Measurements from ENCODE around the gene PRKG2. TPM values are rescaled to one million over a fixed set of nuclear protein-coding genes. Genes with fewer than 3 reads are reported as not detected.

Gene PRKG2
- total and polyA plus RNA-seq, 10 of the 15 experiments (the other 5 are each of a cell fraction or from before 2014, with no cell fraction given), result not detected

GRCh38 chr4:81256059-81256970 is 41.3 kb upstream of the PRKG2 start:
- H3K4me3 ChIP-seq, result no peak overlapping the region
- H2AFZ ChIP-seq (ENCODE audit: control insufficient read depth, low read depth, low read length), result no peak overlapping the region
- in situ Hi-C loops (cut with MboI), result no loop called here
- FAIRE-seq (no peak), DNase-seq (ENCODE audit: low read depth, low spot score) (no peak), ATAC-seq (no peak)
- no peak for TF ChIP-seq NFXL1 (IDR thresholded peaks at IDR 0.05; ENCODE audit: borderline replicate concordance)
- no peaks in the 10 kb centered on the region for H3K36me3 ChIP-seq (ENCODE audit: control insufficient read depth in 2 of 2, insufficient read depth in 2 of 2, low read length in 1 of 2)
- H3K4me1 ChIP-seq (ENCODE audit: control insufficient read depth, insufficient read depth, low read length), result no peaks in the 10 kb centered on the region
- H3K9me3 ChIP-seq (replicated peaks; ENCODE audit: control insufficient read depth, insufficient read depth, low read length), result no peaks in the 10 kb centered on the region
- H3K79me2 ChIP-seq (ENCODE audit: control insufficient read depth, insufficient read depth, low read length), result no peaks in the 10 kb centered on the region
- POLR2A ChIA-PET, result no interaction called here
- no peak overlapping the region for H3K4me2 ChIP-seq (ENCODE audit: control insufficient read depth, insufficient read depth)
- 5% methylated on average over 8 of the region's 8 CpGs for WGBS (ENCODE audit: insufficient coverage, insufficient replicate concordance, low lambda C conversion rate, missing lambda C conversion rate)
- intact Hi-C loops (cut with micrococcal nuclease; ENCODE audit: unreplicated experiment), result no loop called here
- SMC1A ChIA-PET (ENCODE audit: uncharacterized antibody, unreplicated experiment), result interaction anchor here (0.7 kb wide), 1 partner anchor 305 kb away, joined by 3 read pairs; no protein-coding TSS in a partner anchor
- CTCF ChIA-PET, result interaction anchor here (1.0 kb wide), 1 partner anchor 16 kb away, joined by 3 read pairs; no protein-coding TSS in a partner anchor
- no peaks in the 10 kb centered on the region for H3K27me3 ChIP-seq (replicated peaks in 1 of 2; ENCODE audit: control insufficient read depth in 2 of 2, insufficient read depth in 2 of 2, low read length in 1 of 2)
- H4K20me1 ChIP-seq (ENCODE audit: control insufficient read depth, insufficient read depth), result no peaks in the 10 kb centered on the region
- H3K27ac ChIP-seq (ENCODE audit: control insufficient read depth, insufficient read depth), result no peak overlapping the region
- RAD21 ChIA-PET (ENCODE audit: unreplicated experiment), result no interaction called here
- no TSS peak for BruUV-seq (replicated peaks)
- no peak overlapping the region for H3K9ac ChIP-seq (ENCODE audit: control insufficient read depth, insufficient read depth, low read length)

- Histone ChIP-seq H3K79me2 (ENCODE audit: control insufficient read depth, insufficient read depth, low read length) (no peaks in the 10 kb centered on the region), H3K36me3 (ENCODE audit: control insufficient read depth in 2 of 2, insufficient read depth in 2 of 2, low read length in 1 of 2) (no peaks in the 10 kb centered on the region), H3K27ac (ENCODE audit: control insufficient read depth, insufficient read depth) (no peak overlapping the region), H2AFZ (ENCODE audit: control insufficient read depth, low read depth, low read length) (no peak overlapping the region), H4K20me1 (ENCODE audit: control insufficient read depth, insufficient read depth) (no peaks in the 10 kb centered on the region), H3K4me2 (ENCODE audit: control insufficient read depth, insufficient read depth) (no peak overlapping the region), H3K9me3 (replicated peaks; ENCODE audit: control insufficient read depth, insufficient read depth, low read length) (no peaks in the 10 kb centered on the region), H3K9ac (ENCODE audit: control insufficient read depth, insufficient read depth, low read length) (no peak overlapping the region), H3K4me1 (ENCODE audit: control insufficient read depth, insufficient read depth, low read length) (no peaks in the 10 kb centered on the region), H3K27me3 (replicated peaks in 1 of 2; ENCODE audit: control insufficient read depth in 2 of 2, insufficient read depth in 2 of 2, low read length in 1 of 2) (no peaks in the 10 kb centered on the region), H3K4me3 (no peak overlapping the region)
- POLR2A ChIA-PET, result no interaction called here
- RAD21 ChIA-PET (ENCODE audit: unreplicated experiment), result no interaction called here
- TF ChIP-seq SMC3 (IDR thresholded peaks at IDR 0.05; ENCODE audit: borderline replicate concordance, low read length), result no peak
- DNase-seq (ENCODE audit: low read depth, low spot score) (no peak), ATAC-seq (no peak), FAIRE-seq (no peak)
- BruUV-seq (replicated peaks), result no TSS peak
- intact Hi-C loops (cut with micrococcal nuclease; ENCODE audit: unreplicated experiment) (no loop called here), in situ Hi-C loops (cut with MboI) (no loop called here)
- CTCF ChIA-PET, result no interaction called here
- SMC1A ChIA-PET (ENCODE audit: uncharacterized antibody, unreplicated experiment), result no interaction called here
- WGBS (ENCODE audit: insufficient coverage, insufficient replicate concordance, low lambda C conversion rate, missing lambda C conversion rate), result 40% methylated on average over 1 of the region's 1 CpG
These were observed 40.5 kb upstream of the PRKG2 start for GRCh38 chr4:81255524-81255923.
